Prostate gland (tissue), 2 donors: Measurements from ENCODE around the gene HCN1.

ENCODE experiments used
- CTCF ChIP-seq, 4 experiments: fragments of 200-600 bp in 2 of 4; fragments of 450-650 bp in 2 of 4; sonication (generic) in 2 of 4; IDR thresholded peaks; 1 replicate in 3 of 4; 2 replicates in 1 of 4; pipeline ENCODE4 v1.5.1; 2016 to 2019; ENCODE audit warnings: antibody characterized with exemption in 4 of 4, mild to moderate bottlenecking in 2 of 4, moderate library complexity in 2 of 4
- POLR2A ChIP-seq: fragments of 450-650 bp; IDR thresholded peaks from one replicate; pipeline ENCODE4 v1.6.1; 2016; ENCODE audit warnings: antibody characterized with exemption, mild to moderate bottlenecking
- POLR2AphosphoS5 ChIP-seq: sonication (generic); formaldehyde crosslinking; IDR thresholded peaks from one replicate; pipeline ENCODE4 v1.6.1; 2017; ENCODE audit warnings: antibody characterized with exemption

GRCh38 chr5:45623832-45624231 lies 72.3 kb downstream of the HCN1 start:
- TF ChIP-seq CTCF (IDR thresholded peaks at IDR 0.05) (no peak), POLR2A (no peak), POLR2AphosphoS5 (no peak)
